Retinal pigment epithelial cell (primary cell): ENCODE data around the gene STOML2.

Experiments
- DNase-seq: peaks from one replicate; pipeline ENCODE4 v3.0.0-alpha.2; 2010; ENCODE audit warnings: low read depth
- H3K4me3 ChIP-seq: 2 replicates; pipeline ENCODE4 v1.5.1; 2011; ENCODE audit warnings: mild to moderate bottlenecking, low read length, control low read depth, moderate library complexity
- TF ChIP-seq, protein P1 (sequence below): conservative IDR thresholded peaks from 2 replicates; pipeline ENCODE4 v1.5.1; 2011; ENCODE audit warnings: low read depth, low read length, control low read depth, inconsistent platforms

STOML2 gene

GRCh38 chr9:35070823-35071813 is 31.8 kb downstream of the STOML2 start:
- H3K4me3 ChIP-seq: peak overlapping the region; percentile 96
- TF ChIP-seq, protein P1, sequence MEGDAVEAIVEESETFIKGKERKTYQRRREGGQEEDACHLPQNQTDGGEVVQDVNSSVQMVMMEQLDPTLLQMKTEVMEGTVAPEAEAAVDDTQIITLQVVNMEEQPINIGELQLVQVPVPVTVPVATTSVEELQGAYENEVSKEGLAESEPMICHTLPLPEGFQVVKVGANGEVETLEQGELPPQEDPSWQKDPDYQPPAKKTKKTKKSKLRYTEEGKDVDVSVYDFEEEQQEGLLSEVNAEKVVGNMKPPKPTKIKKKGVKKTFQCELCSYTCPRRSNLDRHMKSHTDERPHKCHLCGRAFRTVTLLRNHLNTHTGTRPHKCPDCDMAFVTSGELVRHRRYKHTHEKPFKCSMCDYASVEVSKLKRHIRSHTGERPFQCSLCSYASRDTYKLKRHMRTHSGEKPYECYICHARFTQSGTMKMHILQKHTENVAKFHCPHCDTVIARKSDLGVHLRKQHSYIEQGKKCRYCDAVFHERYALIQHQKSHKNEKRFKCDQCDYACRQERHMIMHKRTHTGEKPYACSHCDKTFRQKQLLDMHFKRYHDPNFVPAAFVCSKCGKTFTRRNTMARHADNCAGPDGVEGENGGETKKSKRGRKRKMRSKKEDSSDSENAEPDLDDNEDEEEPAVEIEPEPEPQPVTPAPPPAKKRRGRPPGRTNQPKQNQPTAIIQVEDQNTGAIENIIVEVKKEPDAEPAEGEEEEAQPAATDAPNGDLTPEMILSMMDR: no peak
- DNase-seq: no peak

DNA sequence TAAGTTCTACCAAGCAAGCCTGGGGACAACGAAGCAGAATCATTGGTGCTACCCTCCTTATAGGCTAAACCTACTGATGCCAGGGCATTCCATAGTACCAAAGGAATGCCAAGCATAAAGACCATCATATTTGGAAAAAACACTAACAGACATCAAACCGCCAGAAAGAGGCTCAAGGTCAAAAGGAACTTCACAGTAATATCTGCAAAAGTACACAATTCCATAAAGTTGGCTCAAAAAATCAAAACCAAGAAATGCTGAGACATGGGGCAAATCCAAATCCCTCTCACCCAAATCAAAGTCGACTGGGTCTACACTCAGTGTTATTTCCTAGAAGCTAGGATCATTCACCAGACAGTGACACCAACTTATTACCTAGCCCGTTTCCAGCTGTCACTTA is 33.9 kb downstream of the STOML2 start:
- TF ChIP-seq, protein P1: no peak
- peak overlapping the region; percentile 14 for H3K4me3 ChIP-seq

DNA sequence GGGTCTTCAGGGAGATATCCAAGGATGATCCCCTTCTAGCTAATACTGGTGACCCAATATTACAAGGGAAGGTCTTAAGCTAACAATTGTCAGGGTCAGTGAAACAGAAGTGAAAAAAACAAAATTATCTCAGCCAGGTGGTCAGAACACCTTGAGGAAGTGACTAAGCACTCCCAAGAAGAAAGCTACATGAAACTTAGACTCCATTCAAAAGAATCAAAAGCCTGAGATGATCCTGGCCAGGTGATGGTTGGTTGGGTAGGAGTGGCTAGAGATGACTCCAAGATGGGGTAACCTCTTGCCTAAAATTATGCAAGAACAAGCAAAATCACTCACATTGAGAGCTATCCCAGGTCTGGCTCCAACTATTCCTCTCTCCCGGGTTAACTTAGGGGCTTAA is 35.9 kb downstream of the STOML2 start:
- no peak for DNase-seq
- TF ChIP-seq, protein P1: no peak
- H3K4me3 ChIP-seq: no peak overlapping the region

More for the DNA sequence above, 33.9 kb downstream of the STOML2 start:
- DNase-seq: no peak

DNA sequence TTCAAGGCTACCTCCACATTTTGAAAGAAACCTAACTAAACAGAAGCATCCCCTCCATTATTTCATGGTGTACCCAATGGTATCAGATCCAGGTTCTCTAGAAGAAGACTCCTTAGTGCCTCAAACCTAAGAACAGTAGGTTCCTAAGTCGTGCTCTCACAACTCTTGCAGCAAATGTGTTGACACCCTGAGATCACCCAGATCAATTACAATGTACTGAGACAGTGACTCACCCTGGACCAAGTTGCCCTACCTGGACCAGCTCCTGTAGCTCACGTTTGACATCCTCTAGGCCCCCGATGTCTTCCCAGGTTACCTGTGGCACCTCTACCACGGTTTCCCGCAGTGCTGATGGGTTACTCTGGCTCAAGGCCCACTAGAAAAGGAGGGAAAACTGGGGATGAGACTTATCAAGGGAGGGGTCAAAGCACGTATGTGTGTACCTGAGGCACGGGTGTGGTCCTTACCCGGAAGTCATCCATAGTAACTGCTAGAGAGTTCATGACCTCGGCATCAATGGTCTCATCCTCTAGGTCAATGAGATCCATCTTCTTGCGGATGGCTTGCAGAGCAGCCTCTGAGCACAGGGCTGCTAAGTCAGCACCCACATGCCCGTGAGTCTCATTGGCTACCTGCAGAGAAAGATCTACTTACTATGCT is 42.3 kb downstream of the STOML2 start:
- no peak for DNase-seq
- no peak overlapping the region for H3K4me3 ChIP-seq
- TF ChIP-seq, protein P1: no peak

GRCh38 chr9:35059438-35059837 is 43.5 kb downstream of the STOML2 start:
- no peak overlapping the region for H3K4me3 ChIP-seq
- DNase-seq: no peak
- TF ChIP-seq, protein P1: no peak

DNA sequence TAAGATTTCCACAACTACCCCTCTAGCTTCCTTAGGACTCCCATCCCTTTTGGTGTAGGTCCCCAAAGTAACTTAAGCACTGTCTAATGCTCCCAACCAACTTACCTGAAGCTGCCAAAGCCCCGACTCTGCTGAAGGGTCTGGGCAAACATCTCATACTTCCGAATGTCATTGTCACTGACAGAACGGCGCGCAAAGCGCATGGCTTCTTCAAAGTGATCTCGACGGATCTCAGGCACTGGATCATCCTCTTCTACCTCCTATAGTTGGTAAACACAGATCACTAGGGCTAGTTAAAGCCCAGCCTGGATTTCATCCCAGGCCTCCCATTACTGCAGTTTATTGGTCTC is 45.7 kb downstream of the STOML2 start:
- DNase-seq: no peak
- H3K4me3 ChIP-seq: no peak overlapping the region
- TF ChIP-seq, protein P1: no peak
